ENCODE measurements around the gene CDH13. TPM values are rescaled to one million over a fixed set of nuclear protein-coding genes. Genes with fewer than 3 reads are reported as not detected.

Gene CDH13
- total and polyA plus RNA-seq, 2 experiments from 2014 or later = 1.6 to 4.4 TPM

DNA sequence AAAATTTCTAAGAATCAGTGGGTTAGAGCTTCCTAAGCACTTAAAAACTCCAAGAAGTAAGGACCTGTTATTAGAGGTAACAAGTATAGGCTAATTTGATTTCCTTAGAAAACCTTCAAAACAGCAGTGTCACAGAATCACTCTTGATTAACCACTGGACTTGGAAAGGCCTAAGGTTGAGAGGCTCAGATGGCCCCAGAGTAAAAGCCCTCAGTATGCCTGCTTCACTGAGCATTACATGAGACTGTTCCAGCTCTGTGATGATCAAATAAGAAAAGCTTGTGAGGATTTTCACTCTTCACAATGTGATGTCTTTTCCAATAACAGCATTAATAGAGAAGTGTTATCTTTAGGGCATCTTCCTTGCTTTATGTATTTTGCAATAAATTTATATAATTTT lies 671.8 kb downstream of the CDH13 start (continued):
- TF ChIP-seq, protein P1, sequence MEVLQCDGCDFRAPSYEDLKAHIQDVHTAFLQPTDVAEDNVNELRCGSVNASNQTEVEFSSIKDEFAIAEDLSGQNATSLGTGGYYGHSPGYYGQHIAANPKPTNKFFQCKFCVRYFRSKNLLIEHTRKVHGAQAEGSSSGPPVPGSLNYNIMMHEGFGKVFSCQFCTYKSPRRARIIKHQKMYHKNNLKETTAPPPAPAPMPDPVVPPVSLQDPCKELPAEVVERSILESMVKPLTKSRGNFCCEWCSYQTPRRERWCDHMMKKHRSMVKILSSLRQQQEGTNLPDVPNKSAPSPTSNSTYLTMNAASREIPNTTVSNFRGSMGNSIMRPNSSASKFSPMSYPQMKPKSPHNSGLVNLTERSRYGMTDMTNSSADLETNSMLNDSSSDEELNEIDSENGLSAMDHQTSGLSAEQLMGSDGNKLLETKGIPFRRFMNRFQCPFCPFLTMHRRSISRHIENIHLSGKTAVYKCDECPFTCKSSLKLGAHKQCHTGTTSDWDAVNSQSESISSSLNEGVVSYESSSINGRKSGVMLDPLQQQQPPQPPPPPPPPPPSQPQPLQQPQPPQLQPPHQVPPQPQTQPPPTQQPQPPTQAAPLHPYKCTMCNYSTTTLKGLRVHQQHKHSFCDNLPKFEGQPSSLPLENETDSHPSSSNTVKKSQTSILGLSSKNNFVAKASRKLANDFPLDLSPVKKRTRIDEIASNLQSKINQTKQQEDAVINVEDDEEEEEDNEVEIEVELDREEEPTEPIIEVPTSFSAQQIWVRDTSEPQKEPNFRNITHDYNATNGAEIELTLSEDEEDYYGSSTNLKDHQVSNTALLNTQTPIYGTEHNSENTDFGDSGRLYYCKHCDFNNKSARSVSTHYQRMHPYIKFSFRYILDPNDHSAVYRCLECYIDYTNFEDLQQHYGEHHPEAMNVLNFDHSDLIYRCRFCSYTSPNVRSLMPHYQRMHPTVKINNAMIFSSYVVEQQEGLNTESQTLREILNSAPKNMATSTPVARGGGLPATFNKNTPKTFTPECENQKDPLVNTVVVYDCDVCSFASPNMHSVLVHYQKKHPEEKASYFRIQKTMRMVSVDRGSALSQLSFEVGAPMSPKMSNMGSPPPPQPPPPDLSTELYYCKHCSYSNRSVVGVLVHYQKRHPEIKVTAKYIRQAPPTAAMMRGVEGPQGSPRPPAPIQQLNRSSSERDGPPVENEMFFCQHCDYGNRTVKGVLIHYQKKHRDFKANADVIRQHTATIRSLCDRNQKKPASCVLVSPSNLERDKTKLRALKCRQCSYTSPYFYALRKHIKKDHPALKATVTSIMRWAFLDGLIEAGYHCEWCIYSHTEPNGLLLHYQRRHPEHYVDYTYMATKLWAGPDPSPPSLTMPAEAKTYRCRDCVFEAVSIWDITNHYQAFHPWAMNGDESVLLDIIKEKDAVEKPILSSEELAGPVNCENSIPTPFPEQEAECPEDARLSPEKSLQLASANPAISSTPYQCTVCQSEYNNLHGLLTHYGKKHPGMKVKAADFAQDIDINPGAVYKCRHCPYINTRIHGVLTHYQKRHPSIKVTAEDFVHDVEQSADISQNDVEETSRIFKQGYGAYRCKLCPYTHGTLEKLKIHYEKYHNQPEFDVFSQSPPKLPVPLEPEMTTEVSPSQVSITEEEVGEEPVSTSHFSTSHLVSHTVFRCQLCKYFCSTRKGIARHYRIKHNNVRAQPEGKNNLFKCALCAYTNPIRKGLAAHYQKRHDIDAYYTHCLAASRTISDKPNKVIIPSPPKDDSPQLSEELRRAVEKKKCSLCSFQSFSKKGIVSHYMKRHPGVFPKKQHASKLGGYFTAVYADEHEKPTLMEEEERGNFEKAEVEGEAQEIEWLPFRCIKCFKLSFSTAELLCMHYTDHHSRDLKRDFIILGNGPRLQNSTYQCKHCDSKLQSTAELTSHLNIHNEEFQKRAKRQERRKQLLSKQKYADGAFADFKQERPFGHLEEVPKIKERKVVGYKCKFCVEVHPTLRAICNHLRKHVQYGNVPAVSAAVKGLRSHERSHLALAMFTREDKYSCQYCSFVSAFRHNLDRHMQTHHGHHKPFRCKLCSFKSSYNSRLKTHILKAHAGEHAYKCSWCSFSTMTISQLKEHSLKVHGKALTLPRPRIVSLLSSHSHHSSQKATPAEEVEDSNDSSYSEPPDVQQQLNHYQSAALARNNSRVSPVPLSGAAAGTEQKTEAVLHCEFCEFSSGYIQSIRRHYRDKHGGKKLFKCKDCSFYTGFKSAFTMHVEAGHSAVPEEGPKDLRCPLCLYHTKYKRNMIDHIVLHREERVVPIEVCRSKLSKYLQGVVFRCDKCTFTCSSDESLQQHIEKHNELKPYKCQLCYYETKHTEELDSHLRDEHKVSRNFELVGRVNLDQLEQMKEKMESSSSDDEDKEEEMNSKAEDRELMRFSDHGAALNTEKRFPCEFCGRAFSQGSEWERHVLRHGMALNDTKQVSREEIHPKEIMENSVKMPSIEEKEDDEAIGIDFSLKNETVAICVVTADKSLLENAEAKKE (CRISPR knock-in tag; IDR thresholded peaks at IDR 0.05) = no peak
- no peak for TF ChIP-seq ZNF331 (CRISPR knock-in tag; IDR thresholded peaks at IDR 0.05; ENCODE audit: low read depth)
- TF ChIP-seq EZH2phosphoT487 (IDR thresholded peaks at IDR 0.05; ENCODE audit: unreplicated experiment) = no peak
- TF ChIP-seq, protein P2, sequence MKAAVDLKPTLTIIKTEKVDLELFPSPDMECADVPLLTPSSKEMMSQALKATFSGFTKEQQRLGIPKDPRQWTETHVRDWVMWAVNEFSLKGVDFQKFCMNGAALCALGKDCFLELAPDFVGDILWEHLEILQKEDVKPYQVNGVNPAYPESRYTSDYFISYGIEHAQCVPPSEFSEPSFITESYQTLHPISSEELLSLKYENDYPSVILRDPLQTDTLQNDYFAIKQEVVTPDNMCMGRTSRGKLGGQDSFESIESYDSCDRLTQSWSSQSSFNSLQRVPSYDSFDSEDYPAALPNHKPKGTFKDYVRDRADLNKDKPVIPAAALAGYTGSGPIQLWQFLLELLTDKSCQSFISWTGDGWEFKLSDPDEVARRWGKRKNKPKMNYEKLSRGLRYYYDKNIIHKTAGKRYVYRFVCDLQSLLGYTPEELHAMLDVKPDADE (IDR thresholded peaks at IDR 0.05) = no peak
- TF ChIP-seq POLR2AphosphoS5 (IDR thresholded peaks at IDR 0.05; ENCODE audit: low read depth) = no peak

DNA sequence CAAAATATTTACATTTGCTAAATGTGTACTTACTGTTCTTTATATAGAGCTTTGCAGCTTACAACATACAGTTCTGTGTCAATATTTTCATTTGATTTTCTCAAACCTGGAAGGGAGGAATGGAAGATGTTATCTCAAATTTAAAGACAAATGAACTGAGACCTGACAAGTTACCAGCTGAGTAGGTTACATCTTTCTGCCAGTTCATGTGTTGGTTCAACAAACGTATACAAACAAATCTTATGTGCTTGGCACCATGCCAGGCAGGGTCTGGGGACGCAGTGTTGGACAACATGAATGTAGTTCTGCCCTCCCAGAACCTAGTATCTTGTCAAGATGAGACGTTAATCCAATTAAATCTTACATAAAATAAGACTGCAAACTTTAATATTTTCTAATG lies 673.6 kb downstream of the CDH13 start:
- no peaks in the 10 kb centered on the region for H3K4me1 ChIP-seq (ENCODE audit: insufficient read depth)
- H2AFZ ChIP-seq = no peak overlapping the region
- ATAC-seq (no peak), DNase-seq (ENCODE audit: low spot score) (no peak)
- no peak overlapping the region for H3K4me3 ChIP-seq
- H3K36me3 Mint-ChIP-seq (ENCODE audit: low read depth) = no peaks in the 10 kb centered on the region
- no peaks in the 10 kb centered on the region for H3K4me1 Mint-ChIP-seq
- no peak overlapping the region for H3K27ac Mint-ChIP-seq
- H3K9me2 ChIP-seq (ENCODE audit: insufficient read depth) = no peaks in the 10 kb centered on the region
- H3K36me3 ChIP-seq (ENCODE audit: insufficient read depth) = no peaks in the 10 kb centered on the region
- no peaks in the 10 kb centered on the region for H3K9me3 Mint-ChIP-seq
- peaks cover 2% of the 10 kb centered on the region for H3K27me3 Mint-ChIP-seq (ENCODE audit: insufficient read depth, low read depth, poor library complexity)
- no peaks in the 10 kb centered on the region for H4K20me1 ChIP-seq (replicated peaks; ENCODE audit: insufficient read depth)
- H3K4me3 Mint-ChIP-seq = no peak overlapping the region
- H3K4me2 ChIP-seq = no peak overlapping the region
- no peaks in the 10 kb centered on the region for H3F3A ChIP-seq (replicated peaks; ENCODE audit: low read depth)
- no peaks in the 10 kb centered on the region for H3K27me3 ChIP-seq (ENCODE audit: insufficient read depth)
- H3K79me2 ChIP-seq (replicated peaks; ENCODE audit: insufficient read depth) = no peaks in the 10 kb centered on the region
- no peak overlapping the region for H3K27ac ChIP-seq (ENCODE audit: low read depth)
- TF ChIP-seq, protein P3, sequence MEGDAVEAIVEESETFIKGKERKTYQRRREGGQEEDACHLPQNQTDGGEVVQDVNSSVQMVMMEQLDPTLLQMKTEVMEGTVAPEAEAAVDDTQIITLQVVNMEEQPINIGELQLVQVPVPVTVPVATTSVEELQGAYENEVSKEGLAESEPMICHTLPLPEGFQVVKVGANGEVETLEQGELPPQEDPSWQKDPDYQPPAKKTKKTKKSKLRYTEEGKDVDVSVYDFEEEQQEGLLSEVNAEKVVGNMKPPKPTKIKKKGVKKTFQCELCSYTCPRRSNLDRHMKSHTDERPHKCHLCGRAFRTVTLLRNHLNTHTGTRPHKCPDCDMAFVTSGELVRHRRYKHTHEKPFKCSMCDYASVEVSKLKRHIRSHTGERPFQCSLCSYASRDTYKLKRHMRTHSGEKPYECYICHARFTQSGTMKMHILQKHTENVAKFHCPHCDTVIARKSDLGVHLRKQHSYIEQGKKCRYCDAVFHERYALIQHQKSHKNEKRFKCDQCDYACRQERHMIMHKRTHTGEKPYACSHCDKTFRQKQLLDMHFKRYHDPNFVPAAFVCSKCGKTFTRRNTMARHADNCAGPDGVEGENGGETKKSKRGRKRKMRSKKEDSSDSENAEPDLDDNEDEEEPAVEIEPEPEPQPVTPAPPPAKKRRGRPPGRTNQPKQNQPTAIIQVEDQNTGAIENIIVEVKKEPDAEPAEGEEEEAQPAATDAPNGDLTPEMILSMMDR (conservative IDR thresholded peaks at IDR 0.05; ENCODE audit: low read depth in 2 of 2) = no peak
- no peak for TF ChIP-seq ZNF114 (CRISPR knock-in tag; IDR thresholded peaks at IDR 0.05)
- no peak for TF ChIP-seq EZH2 (IDR thresholded peaks at IDR 0.05; ENCODE audit: low read depth, unreplicated experiment)
- TF ChIP-seq, protein P4, sequence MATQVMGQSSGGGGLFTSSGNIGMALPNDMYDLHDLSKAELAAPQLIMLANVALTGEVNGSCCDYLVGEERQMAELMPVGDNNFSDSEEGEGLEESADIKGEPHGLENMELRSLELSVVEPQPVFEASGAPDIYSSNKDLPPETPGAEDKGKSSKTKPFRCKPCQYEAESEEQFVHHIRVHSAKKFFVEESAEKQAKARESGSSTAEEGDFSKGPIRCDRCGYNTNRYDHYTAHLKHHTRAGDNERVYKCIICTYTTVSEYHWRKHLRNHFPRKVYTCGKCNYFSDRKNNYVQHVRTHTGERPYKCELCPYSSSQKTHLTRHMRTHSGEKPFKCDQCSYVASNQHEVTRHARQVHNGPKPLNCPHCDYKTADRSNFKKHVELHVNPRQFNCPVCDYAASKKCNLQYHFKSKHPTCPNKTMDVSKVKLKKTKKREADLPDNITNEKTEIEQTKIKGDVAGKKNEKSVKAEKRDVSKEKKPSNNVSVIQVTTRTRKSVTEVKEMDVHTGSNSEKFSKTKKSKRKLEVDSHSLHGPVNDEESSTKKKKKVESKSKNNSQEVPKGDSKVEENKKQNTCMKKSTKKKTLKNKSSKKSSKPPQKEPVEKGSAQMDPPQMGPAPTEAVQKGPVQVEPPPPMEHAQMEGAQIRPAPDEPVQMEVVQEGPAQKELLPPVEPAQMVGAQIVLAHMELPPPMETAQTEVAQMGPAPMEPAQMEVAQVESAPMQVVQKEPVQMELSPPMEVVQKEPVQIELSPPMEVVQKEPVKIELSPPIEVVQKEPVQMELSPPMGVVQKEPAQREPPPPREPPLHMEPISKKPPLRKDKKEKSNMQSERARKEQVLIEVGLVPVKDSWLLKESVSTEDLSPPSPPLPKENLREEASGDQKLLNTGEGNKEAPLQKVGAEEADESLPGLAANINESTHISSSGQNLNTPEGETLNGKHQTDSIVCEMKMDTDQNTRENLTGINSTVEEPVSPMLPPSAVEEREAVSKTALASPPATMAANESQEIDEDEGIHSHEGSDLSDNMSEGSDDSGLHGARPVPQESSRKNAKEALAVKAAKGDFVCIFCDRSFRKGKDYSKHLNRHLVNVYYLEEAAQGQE (IDR thresholded peaks at IDR 0.05; ENCODE audit: unreplicated experiment) = no peak
- TF ChIP-seq CREB1 (CRISPR knock-in tag; IDR thresholded peaks at IDR 0.05; ENCODE audit: low read depth) = no peak
- TF ChIP-seq NANOG (IDR thresholded peaks at IDR 0.05; ENCODE audit: borderline replicate concordance) = no peak
- TF ChIP-seq, protein P2 (IDR thresholded peaks at IDR 0.05) = no peak
- no peak for TF ChIP-seq JUNB (IDR thresholded peaks at IDR 0.05; ENCODE audit: unreplicated experiment)

All from GM23338 (cell line).